GM12864 (cell line): Measurements from ENCODE around the gene DIP2C.

ENCODE experiments used
- DNase-seq: peaks from one replicate; pipeline ENCODE4 v3.0.0-alpha.2; 2011; ENCODE audit warnings: low read depth
- H3K4me3 ChIP-seq: 2 replicates; pipeline ENCODE4 v1.5.1; 2011; ENCODE audit warnings: mild to moderate bottlenecking, low read depth, low read length, control low read depth
- TF ChIP-seq, protein P1 (sequence below): IDR thresholded peaks from 2 replicates; pipeline ENCODE4 v1.5.1; 2011; ENCODE audit warnings: low read depth, mild to moderate bottlenecking, moderate library complexity, low read length, control low read depth, inconsistent platforms; ENCODE audit errors: missing control alignments

DIP2C gene

DNA sequence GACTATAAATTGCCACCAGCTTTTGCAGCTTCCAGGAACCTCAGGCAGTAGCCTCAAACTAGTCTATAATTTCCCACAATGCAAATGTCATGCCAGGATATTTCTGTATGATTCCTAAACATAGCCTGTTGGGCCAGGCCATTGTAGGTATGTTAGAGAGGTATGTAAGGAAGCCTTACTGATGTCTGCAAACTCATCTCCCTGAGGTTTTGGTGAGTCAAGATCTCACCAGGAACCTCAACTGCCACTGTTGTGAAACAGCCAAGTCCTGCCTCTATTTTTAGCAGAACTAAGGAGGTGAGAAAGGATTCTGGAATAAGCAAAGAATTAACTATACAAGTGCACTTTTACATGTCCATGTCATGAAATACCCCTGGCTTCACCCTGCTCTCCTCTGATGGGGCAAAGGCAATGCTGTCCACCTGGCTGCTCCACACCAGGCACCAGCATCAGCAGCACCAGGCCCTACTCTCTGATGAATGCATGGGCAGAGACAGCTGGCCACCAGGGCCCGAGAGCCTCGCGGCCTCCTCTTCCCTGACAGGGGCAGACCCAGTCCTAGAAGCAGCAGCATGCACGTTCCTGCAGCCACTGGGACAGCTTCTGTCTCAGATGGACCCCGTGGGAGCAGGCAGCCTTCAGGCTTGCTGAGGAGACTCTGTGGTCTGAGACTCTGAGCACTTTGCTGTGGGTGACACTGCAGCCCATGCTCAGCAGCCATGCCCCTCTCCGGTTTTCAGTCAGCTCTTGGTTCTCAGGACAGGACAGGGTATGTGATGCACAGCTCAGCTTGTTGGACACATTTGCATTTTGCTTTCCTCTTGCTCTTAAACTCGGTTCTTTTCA lies 407.0 kb downstream of the DIP2C start:
- DNase-seq = no peak
- TF ChIP-seq, protein P1, sequence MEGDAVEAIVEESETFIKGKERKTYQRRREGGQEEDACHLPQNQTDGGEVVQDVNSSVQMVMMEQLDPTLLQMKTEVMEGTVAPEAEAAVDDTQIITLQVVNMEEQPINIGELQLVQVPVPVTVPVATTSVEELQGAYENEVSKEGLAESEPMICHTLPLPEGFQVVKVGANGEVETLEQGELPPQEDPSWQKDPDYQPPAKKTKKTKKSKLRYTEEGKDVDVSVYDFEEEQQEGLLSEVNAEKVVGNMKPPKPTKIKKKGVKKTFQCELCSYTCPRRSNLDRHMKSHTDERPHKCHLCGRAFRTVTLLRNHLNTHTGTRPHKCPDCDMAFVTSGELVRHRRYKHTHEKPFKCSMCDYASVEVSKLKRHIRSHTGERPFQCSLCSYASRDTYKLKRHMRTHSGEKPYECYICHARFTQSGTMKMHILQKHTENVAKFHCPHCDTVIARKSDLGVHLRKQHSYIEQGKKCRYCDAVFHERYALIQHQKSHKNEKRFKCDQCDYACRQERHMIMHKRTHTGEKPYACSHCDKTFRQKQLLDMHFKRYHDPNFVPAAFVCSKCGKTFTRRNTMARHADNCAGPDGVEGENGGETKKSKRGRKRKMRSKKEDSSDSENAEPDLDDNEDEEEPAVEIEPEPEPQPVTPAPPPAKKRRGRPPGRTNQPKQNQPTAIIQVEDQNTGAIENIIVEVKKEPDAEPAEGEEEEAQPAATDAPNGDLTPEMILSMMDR = no peak
- H3K4me3 ChIP-seq = no peak overlapping the region

DNA sequence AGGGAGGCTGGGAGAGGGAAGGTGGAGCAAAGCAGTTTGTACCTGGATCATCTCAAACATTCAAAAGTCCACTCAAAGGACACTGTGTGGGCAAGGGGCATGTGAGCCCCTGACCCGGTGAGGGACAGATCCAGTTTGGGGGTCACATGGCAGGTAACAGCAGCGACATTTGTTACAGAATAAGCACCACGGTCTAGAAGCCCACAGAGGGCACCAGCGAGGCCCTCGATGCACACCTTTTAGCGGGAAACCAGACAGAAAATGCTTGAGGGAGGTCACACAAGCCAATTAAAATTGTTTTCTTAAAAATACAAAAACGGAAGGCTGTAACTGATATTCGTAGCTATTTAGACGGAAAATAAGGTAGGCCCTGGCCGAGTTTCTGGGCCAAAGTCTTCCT lies 409.8 kb downstream of the DIP2C start:
- DNase-seq = no peak
- TF ChIP-seq, protein P1 = peak; percentile 17
- no peak overlapping the region for H3K4me3 ChIP-seq

DNA sequence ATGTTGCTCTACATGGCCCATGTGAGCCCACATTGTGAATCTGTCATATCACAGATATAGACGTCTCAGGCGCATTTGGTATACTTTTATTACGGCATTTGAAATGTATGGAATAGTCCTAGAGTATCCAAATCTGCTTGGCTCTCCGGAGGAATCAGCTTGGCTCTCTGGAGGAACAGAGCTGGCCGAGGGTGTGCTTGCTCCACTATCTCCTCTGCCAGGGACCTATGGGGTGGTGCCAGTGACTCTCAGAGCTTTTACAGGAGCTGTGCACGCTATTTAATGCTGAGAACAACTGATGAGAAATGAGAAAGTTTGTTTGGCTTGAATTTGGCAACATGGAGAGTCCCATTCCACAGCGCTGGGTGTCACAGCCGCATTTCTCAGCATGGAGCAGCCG lies 410.2 kb downstream of the DIP2C start:
- DNase-seq = no peak
- TF ChIP-seq, protein P1 = no peak
- H3K4me3 ChIP-seq = no peak overlapping the region

DNA sequence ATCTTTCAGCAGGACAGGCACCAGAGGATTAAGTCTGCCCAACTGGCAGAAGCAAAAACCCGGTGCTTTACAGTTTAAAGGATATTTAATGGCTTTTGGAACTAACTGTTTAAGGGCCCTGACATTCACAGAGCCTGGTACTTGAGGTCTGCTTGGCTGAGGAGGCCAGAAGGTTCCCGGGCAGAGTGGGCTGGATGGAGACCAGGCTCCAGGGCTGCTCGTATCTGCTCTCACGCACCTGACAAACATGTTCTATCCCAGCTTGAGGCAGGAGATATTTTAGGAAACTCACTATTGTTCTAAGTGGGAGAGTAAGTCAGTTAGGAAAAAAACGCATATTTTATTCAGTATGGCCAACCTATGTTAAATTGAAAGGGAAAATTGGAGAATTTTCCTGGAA lies 410.8 kb downstream of the DIP2C start:
- no peak overlapping the region for H3K4me3 ChIP-seq
- DNase-seq = no peak

DNA sequence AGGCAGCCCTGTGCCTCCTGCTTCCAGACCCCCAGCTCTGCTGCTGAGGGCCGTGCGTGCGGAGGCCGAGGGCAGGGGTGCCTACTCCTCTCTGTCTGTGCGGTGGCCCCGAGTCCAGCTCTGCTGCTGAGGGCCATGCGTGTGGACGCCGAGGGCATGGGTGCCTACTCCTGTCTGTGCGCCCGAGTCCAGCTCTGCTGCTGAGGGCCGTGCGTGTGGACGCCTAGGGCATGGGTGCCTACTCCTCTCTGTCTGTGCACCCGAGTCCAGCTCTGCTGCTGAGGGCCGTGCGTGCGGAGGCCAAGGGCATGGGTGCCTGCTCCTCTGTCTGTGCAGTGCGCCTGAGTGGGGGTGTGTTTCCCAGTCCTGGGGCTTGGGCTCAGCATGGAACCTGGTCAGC lies 411.5 kb downstream of the DIP2C start:
- H3K4me3 ChIP-seq = no peak overlapping the region
- TF ChIP-seq, protein P1 = no peak
- DNase-seq = no peak

More for the DNA sequence above, 410.8 kb downstream of the DIP2C start:
- TF ChIP-seq, protein P1 = no peak

DNA sequence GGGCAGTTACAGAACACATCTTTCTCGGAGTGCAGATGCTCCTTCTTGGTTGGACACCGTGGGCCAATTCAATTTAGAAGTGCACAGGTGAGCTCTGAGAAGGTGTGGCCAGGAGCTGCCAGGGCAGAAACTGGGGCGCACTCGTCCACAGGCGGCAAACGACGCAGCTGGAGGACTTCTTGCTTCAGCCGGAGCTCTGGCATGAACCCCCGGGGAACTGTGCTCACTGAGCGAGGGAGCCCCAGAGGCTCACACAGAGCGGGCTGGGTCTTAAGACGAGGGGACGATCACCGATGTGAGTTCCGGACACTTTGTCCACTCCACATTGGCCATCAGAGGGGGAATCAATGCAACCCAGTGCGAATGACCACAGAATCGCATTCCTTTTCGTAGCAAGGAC lies 413.8 kb downstream of the DIP2C start:
- no peak overlapping the region for H3K4me3 ChIP-seq
- TF ChIP-seq, protein P1 = no peak
- no peak for DNase-seq

DNA sequence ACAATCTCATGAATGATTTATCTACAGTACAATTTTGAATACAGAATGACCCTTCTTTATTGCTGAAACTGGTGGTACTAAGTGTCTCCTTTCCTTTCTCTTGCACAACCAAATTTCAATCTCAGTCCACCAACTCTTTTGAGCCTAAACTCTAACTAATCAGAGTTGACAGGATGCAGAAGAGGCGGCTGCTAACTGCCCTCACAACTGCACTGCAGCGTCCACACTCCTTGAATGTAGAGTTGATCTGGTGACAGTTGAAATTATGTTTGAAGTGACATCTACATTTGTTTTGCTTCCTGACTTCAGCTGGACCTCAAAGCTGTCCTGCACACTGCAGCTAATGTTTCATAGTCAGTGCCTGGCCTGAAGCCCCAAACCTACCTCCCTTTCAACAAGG lies 414.6 kb downstream of the DIP2C start:
- TF ChIP-seq, protein P1 = no peak
- no peak overlapping the region for H3K4me3 ChIP-seq
- no peak for DNase-seq
